Measurements from ENCODE around the gene IL18BP. TPM values are rescaled to one million over a fixed set of nuclear protein-coding genes. Genes with fewer than 3 reads are reported as not detected.

IL18BP gene
- total and polyA plus RNA-seq, 5 experiments from 2014 or later = 7.4 to 19.6 (median 15.1) TPM

- peaks cover 35 to 46% (median 44%) of the 10 kb centered on the region in 4 donors for H3K4me1 Mint-ChIP-seq
These were observed 42.0 kb downstream of the IL18BP start for GRCh38 chr11:72040491-72041363.

GRCh38 chr11:72041364-72042063 is 42.8 kb downstream of the IL18BP start:
- H3K4me1 Mint-ChIP-seq = peaks cover 31 to 39% (median 36%) of the 10 kb centered on the region in 4 donors
- peaks cover 0 to 4% (median 0%) of the 10 kb centered on the region in 3 donors for H3K36me3 Mint-ChIP-seq
- POLR2A ChIA-PET = interaction anchor here (1.2 to 7.3 kb wide), 17 partner anchors 8 to 181 kb away, joined by 3 to 85 read pairs (median 7); partner anchors contain the start of genes ANAPC15, LAMTOR1, LRRC51 and NUMA1
- H3K9me3 Mint-ChIP-seq = no peaks in the 10 kb centered on the region
- ATAC-seq (peak; percentile 35), DNase-seq (peak; percentile 20 to 69 (median 46))
- no peak overlapping the region for H3K27ac Mint-ChIP-seq
- H3K27me3 Mint-ChIP-seq = no peaks in the 10 kb centered on the region
- H3K4me3 Mint-ChIP-seq = no peak overlapping the region

More at GRCh38 chr11:72040491-72041363, 42.0 kb downstream of the IL18BP start:
- peaks cover 0 to 12% (median 0%) of the 10 kb centered on the region in 3 donors for H3K36me3 Mint-ChIP-seq
- H3K27ac Mint-ChIP-seq = no peak overlapping the region
- POLR2A ChIA-PET = interaction anchor here (0.6 to 7.3 kb wide), 23 partner anchors 9 to 1247 kb away, joined by 3 to 85 read pairs (median 7); partner anchors contain the start of genes ANAPC15, FCHSD2, INPPL1 and LAMTOR1
- DNase-seq = peak; percentile 72 to 91 (median 80)
- H3K27me3 Mint-ChIP-seq = no peaks in the 10 kb centered on the region
- ATAC-seq = peak; percentile 68 to 78
- no peak overlapping the region for H3K4me3 Mint-ChIP-seq
- no peaks in the 10 kb centered on the region for H3K9me3 Mint-ChIP-seq

- ATAC-seq (peak in 1 of 2 donors; percentile 18), DNase-seq (peak in 2 of 10 donors; percentile 9 to 11)
These were observed 43.5 kb downstream of the IL18BP start for GRCh38 chr11:72042064-72042745.

GRCh38 chr11:72045849-72046248 is 47.1 kb downstream of the IL18BP start:
- Mint-ChIP-seq H3K27me3 (no peaks in the 10 kb centered on the region), H3K9me3 (no peaks in the 10 kb centered on the region), H3K27ac (peak overlapping the region in 6 of 10 donors; percentile 69 to 83 (median 78)), H3K36me3 (no peaks in the 10 kb centered on the region), H3K4me1 (peaks cover 19 to 33% (median 30%) of the 10 kb centered on the region in 4 donors), H3K4me3 (no peak overlapping the region)
- DNase-seq = no peak
- POLR2A ChIA-PET = no interaction called here
- no peak for ATAC-seq

More at GRCh38 chr11:72042064-72042745, 43.5 kb downstream of the IL18BP start:
- H3K27ac Mint-ChIP-seq = no peak overlapping the region
- no peaks in the 10 kb centered on the region for H3K9me3 Mint-ChIP-seq
- H3K27me3 Mint-ChIP-seq = no peaks in the 10 kb centered on the region
- H3K4me3 Mint-ChIP-seq = no peak overlapping the region
- peaks cover 26 to 33% (median 30%) of the 10 kb centered on the region in 4 donors for H3K4me1 Mint-ChIP-seq
- POLR2A ChIA-PET = interaction anchor here (0.6 to 7.3 kb wide), 13 partner anchors 10 to 181 kb away, joined by 3 to 79 read pairs (median 5); partner anchors contain the start of genes ANAPC15 and LAMTOR1
- H3K36me3 Mint-ChIP-seq = no peaks in the 10 kb centered on the region

- H3K4me1 Mint-ChIP-seq = peaks cover 2 to 15% (median 8%) of the 10 kb centered on the region in 4 donors
- H3K27ac Mint-ChIP-seq = peak overlapping the region in 2 of 10 donors; percentile 14 to 40
- no peaks in the 10 kb centered on the region for H3K27me3 Mint-ChIP-seq
- H3K4me3 Mint-ChIP-seq = no peak overlapping the region
- no peak for ATAC-seq
- H3K9me3 Mint-ChIP-seq = no peaks in the 10 kb centered on the region
- POLR2A ChIA-PET = interaction anchor here (4.4 kb wide), 1 partner anchor 9 kb away, joined by 27 read pairs; no protein-coding TSS in a partner anchor
- peaks cover 0 to 4% (median 3%) of the 10 kb centered on the region in 3 donors for H3K36me3 Mint-ChIP-seq
- no peak for DNase-seq
These were observed 50.2 kb downstream of the IL18BP start for GRCh38 chr11:72048766-72049460.

Other genes starting within 250 kb of the IL18BP start
- gene DEFB108B, start 165.7 kb upstream of the IL18BP start, total RNA-seq = not detected
- not detected for gene DEFB108B, start 165.7 kb upstream of the IL18BP start, polyA plus RNA-seq
- not detected for gene DEFB131B, start 120.5 kb upstream of the IL18BP start, total RNA-seq
- gene DEFB131B, start 120.5 kb upstream of the IL18BP start, polyA plus RNA-seq = not detected
- gene XNDC1N, start 70.3 kb upstream of the IL18BP start, total RNA-seq = 10 to 100 TPM; 24.3 to 26.5 TPM
- gene XNDC1N, start 70.3 kb upstream of the IL18BP start, polyA plus RNA-seq = 1 to 10 TPM; 2.6 to 7.4 (median 6.2) TPM
- gene RNF121, start 69.9 kb upstream of the IL18BP start, total RNA-seq = 10 to 100 TPM; 26.1 to 32.0 TPM
- gene RNF121, start 69.9 kb upstream of the IL18BP start, polyA plus RNA-seq = 1 to 10 TPM; 5.7 to 9.4 (median 7.7) TPM
- gene NUMA1, start 81.6 kb downstream of the IL18BP start, total RNA-seq = 100 to 1,000 TPM; 436 to 442 TPM
- gene NUMA1, start 81.6 kb downstream of the IL18BP start, polyA plus RNA-seq = 100 to 1,000 TPM in 1 of 3 donors, 10 to 100 TPM in 2; 12.0 to 119 (median 30.6) TPM
- 1 to 10 TPM; 5.0 to 6.6 TPM for gene LRRC51, start 81.9 kb downstream of the IL18BP start, total RNA-seq
- gene LRRC51, start 81.9 kb downstream of the IL18BP start, polyA plus RNA-seq = 1 to 10 TPM; 1.5 to 3.1 (median 2.5) TPM
- gene LAMTOR1, start 104.4 kb downstream of the IL18BP start, total RNA-seq = 10 to 100 TPM; 66.8 to 68.6 TPM
- 10 to 100 TPM; 78.0 to 87.7 (median 78.6) TPM for gene LAMTOR1, start 104.4 kb downstream of the IL18BP start, polyA plus RNA-seq
- not detected for gene TOMT, start 107.0 kb downstream of the IL18BP start, total RNA-seq
- not detected for gene TOMT, start 107.0 kb downstream of the IL18BP start, polyA plus RNA-seq
- 10 to 100 TPM; 52.9 to 62.1 TPM for gene ANAPC15, start 113.8 kb downstream of the IL18BP start, total RNA-seq
- gene ANAPC15, start 113.8 kb downstream of the IL18BP start, polyA plus RNA-seq = 100 to 1,000 TPM in 1 of 3 donors, 10 to 100 TPM in 2; 81.7 to 102 (median 90.1) TPM
- not detected for gene FOLR3, start 136.8 kb downstream of the IL18BP start, total RNA-seq
- gene FOLR3, start 136.8 kb downstream of the IL18BP start, polyA plus RNA-seq = not detected
- gene FOLR1, start 193.2 kb downstream of the IL18BP start, total RNA-seq = not detected
- not detected for gene FOLR1, start 193.2 kb downstream of the IL18BP start, polyA plus RNA-seq
- 1 to 10 TPM in 1 of 2 experiments, under 1 TPM in 1; 0.31 to 1.0 TPM for gene FOLR2, start 217.9 kb downstream of the IL18BP start, total RNA-seq
- not detected for gene FOLR2, start 217.9 kb downstream of the IL18BP start, polyA plus RNA-seq
- gene INPPL1, start 225.9 kb downstream of the IL18BP start, total RNA-seq = 100 to 1,000 TPM; 154 to 162 TPM
- 1 to 10 TPM; 6.0 to 8.6 (median 6.1) TPM for gene INPPL1, start 225.9 kb downstream of the IL18BP start, polyA plus RNA-seq
- not detected for gene PHOX2A, start 245.3 kb downstream of the IL18BP start, total RNA-seq
- not detected for gene PHOX2A, start 245.3 kb downstream of the IL18BP start, polyA plus RNA-seq

All from naive thymus-derived CD8-positive, alpha-beta T cell (primary cell).